Renal pelvis (tissue), 4 donors: ENCODE data around the gene TXNDC2. TPM values are rescaled to one million over a fixed set of nuclear protein-coding genes. Genes with fewer than 3 reads are reported as not detected.

Experiments used
- DNase-seq: peaks from one replicate; pipeline ENCODE4 v3.0.0-alpha.2; 2013
- polyA plus RNA-seq, 3 donors: library from polyadenylated mRNA; unstranded; fragments of 120-200 nt; gene quantifications; one replicate each; pipeline ENCODE4 v1.2.1, GENCODE V29; 2013; ENCODE audit not compliant: insufficient read length in 3 of 3

TXNDC2 gene
- polyA plus RNA-seq, 3 donors, result 0.07 to 0.31 (median 0.07) TPM

DNA sequence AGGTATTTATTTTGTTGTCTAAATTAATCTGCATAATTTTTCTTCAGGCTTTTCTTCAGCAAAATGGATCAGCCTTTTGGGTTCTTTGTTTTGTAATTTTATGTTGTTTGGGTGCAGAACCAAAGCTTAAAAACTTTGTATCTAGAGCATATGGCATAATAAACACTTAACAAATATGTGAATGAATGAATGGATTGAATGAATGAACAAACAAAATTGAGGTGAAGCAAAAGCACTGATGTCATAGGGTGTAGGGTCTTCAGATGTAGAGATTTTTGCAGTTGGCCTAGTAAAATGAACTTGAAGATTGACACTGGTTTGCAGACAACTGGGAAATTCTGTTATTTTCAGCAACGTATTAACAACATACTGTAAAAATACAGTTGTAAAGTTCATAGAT is 45.4 kb downstream of the TXNDC2 start:
- no peak for DNase-seq

DNA sequence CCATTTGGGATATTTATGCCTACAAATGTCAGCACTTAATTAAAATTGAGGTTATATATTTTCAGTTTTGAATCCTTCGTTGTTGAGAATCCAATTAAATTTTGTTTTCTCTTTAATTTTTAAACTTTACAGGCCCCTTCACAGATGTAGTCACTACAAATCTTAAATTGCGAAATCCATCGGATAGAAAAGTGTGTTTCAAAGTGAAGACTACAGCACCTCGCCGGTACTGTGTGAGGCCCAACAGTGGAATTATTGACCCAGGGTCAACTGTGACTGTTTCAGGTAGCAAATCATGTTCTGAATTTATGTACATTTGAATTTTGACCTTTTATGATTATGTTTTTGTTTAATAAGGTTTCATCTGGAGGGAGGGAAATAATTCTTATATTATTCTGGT is 45.9 kb downstream of the TXNDC2 start:
- no peak for DNase-seq

DNA sequence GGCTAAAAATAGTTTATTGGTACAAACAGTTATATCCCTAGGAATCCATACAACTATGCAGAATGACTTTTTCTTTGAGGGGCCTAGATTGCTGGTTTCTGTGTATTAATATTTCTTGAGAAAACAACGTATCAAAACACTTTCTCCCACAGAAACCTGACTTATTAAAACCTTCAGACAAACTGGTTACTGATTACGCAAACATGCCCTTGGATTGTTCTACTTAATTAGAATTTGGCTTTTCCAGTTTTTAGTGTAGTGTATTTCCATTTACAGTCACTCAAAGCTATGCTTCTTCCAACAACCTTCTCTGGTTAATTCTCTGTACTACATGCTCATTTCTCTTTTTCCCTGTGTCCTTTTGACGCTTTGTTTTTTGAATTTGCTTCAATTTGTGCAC is 48.1 kb downstream of the TXNDC2 start:
- no peak for DNase-seq

DNA sequence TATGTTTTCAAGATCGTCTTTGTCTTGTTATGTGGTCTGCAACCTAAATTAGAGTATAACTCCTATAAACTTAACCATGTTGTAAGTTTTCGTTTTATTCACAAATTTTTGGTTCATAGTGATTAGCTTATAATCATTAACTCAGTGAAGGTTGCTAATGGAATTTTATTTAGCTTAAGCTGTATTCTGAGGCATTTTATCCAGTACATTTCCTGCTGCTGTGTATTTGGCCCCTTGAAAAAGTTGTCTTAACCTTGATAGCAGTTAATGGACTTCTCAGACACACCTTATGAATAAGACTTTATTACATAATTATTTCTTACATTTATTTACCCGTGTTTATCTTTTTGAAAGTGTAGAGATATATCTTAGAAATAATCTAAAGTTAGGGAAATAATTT is 48.5 kb downstream of the TXNDC2 start:
- DNase-seq, result no peak

Other genes starting within 250 kb of the TXNDC2 start
- 10 to 100 TPM; 22.8 to 27.5 (median 25.7) TPM for gene RAB31, start 177.7 kb upstream of the TXNDC2 start, polyA plus RNA-seq
- 100 to 1,000 TPM; 195 to 237 (median 212) TPM for gene VAPA, start 28.0 kb downstream of the TXNDC2 start, polyA plus RNA-seq